Stimulated activated CD8-positive, alpha-beta memory T cell treated with anti-CD3 and anti-CD28 coated beads, Interleukin-15, amount 100 ng/mL, for 24 hours (primary cell): ENCODE results near the gene SEMA4D.

Source experiments
- DNase-seq: peaks from one replicate; pipeline ENCODE4 v3.0.0-alpha.2; 2020; ENCODE audit warnings: low read depth

Gene SEMA4D

GRCh38 chr9:89313842-89314241 is 184.1 kb downstream of the SEMA4D start:
- no peak for DNase-seq

GRCh38 chr9:89312222-89312571 is 185.7 kb downstream of the SEMA4D start:
- no peak for DNase-seq

GRCh38 chr9:89311346-89312221 is 186.3 kb downstream of the SEMA4D start:
- no peak for DNase-seq
